Mucosa of descending colon (tissue), 3 donors: ENCODE data around the gene CLTB. TPM values are rescaled to one million over a fixed set of nuclear protein-coding genes. Genes with fewer than 3 reads are reported as not detected.

Experiments used
- ATAC-seq: fragments of 200-7000 bp; cut with Tn5 transposase; one replicate; pipeline ENCODE4 v1.9.1; 2020; ENCODE audit warnings: mild to moderate bottlenecking, moderate library complexity
- DNase-seq, 3 donors: peaks; one replicate each; pipeline ENCODE4 v3.0.0-alpha.2; 2020
- H3K36me3 ChIP-seq: fragments of 200-600 bp; one replicate; pipeline ENCODE4 v1.8.0; 2021; ENCODE audit warnings: low read depth, mild to moderate bottlenecking
- H3K4me1 ChIP-seq: fragments of 200-600 bp; one replicate; pipeline ENCODE4 v1.8.0; 2021; ENCODE audit warnings: low read depth, mild to moderate bottlenecking
- H3K4me3 ChIP-seq: fragments of 200-600 bp; one replicate; pipeline ENCODE4 v1.8.0; 2021; ENCODE audit warnings: mild to moderate bottlenecking
- H3K9me3 ChIP-seq: fragments of 200-600 bp; one replicate; pipeline ENCODE4 v1.8.0; 2021; ENCODE audit warnings: mild to moderate bottlenecking
- CTCF ChIP-seq: fragments of 200-600 bp; IDR thresholded peaks from one replicate; pipeline ENCODE4 v1.8.0; 2022; ENCODE audit warnings: antibody characterized with exemption, mild to moderate bottlenecking
- intact Hi-C, 2 donors: fragments of 100-400 bp; cut with DNase I in 1 of 2; cut with micrococcal nuclease in 1 of 2; formaldehyde crosslinking; loops; one replicate each; pipeline versions ENCODE4 v1.11.0 to v1.11.1; 2022; cut with DNase I, micrococcal nuclease
- microRNA-seq: library from miRNA; unstranded; fragments of <30 nt; microRNA quantifications from one replicate; pipeline ENCODE4, GENCODE V29; 2019
- total RNA-seq, 3 donors: library from RNA; stranded (reverse); fragmentation: NEBNext Ultra II Directional in 2 of 3; extraction: Animal tissue kit (Norgen Biotek cat#: 25700) in 2 of 3; gene quantifications; one replicate each; pipeline versions ENCODE4 v1.2.1 to v1.2.4, GENCODE V29; 2021 to 2023
- donor health status: DM: no; HTN: no; CAD: no; lungs with moderate emphysema.
- donor health status: DM: no; HTN: no; CAD: no.
- donor health status: DM: no; HTN: yes; CAD: no.

The CLTB gene
- total RNA-seq, 3 donors from 2014 or later = 144 to 234 (median 199) TPM

DNA sequence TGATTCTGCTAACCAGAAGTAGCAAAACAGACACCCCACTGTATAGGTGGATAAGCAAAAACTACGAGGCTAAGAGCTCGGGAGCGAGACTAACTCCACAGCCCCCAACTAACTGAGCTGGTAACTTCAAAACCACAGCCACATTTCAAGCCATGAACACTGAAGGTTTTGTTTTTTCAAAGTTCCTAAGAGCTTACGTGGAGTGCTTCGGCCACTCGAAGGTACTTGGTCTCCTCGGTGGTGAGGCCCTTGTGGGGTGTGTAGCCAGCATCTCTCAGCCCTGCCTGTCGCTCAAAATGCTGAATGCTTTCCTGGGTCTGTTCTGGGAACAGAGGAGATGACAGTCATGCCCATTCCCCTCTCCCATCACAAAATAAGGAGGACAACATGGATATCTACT lies 65.9 kb downstream of the CLTB start:
- no peak overlapping the region for H3K4me3 ChIP-seq
- no peaks in the 10 kb centered on the region for H3K9me3 ChIP-seq
- no peak for TF ChIP-seq CTCF
- DNase-seq (no peak), ATAC-seq (no peak)
- intact Hi-C loops = no loop called here
- H3K4me1 ChIP-seq = no peaks in the 10 kb centered on the region
- peaks cover 13% of the 10 kb centered on the region for H3K36me3 ChIP-seq

GRCh38 chr5:176342766-176343458 lies 73.4 kb downstream of the CLTB start:
- no peaks in the 10 kb centered on the region for H3K4me1 ChIP-seq
- ATAC-seq (no peak), DNase-seq (no peak)
- H3K4me3 ChIP-seq = no peak overlapping the region
- H3K9me3 ChIP-seq = no peaks in the 10 kb centered on the region
- intact Hi-C loops = no loop called here
- peaks cover 9% of the 10 kb centered on the region for H3K36me3 ChIP-seq
- TF ChIP-seq CTCF = no peak

Small RNAs within 50 kb of the gene (microRNA-seq; reads per million reads assigned to microRNA genes)
- 3.0 reads per million, percentile 14 among the genes with 10 or more reads in this experiment for gene MIR1271

Other genes with a start within 250 kb of the CLTB start
- 10 to 100 TPM; 22.5 to 26.7 (median 26.0) TPM for gene SIMC1, start 178.1 kb downstream of the CLTB start, total RNA-seq
- gene KIAA1191, start 54.8 kb downstream of the CLTB start, total RNA-seq = 100 to 1,000 TPM in 2 of 3 donors, 10 to 100 TPM in 1; 63.4 to 106 (median 104) TPM
- gene ARL10, start 51.1 kb downstream of the CLTB start, total RNA-seq = 10 to 100 TPM in 1 of 3 donors, 1 to 10 TPM in 2; 2.1 to 12.2 (median 2.3) TPM
- gene NOP16, start 27.9 kb downstream of the CLTB start, total RNA-seq = 10 to 100 TPM; 17.0 to 22.9 (median 18.4) TPM
- gene HIGD2A, start 27.8 kb downstream of the CLTB start, total RNA-seq = 100 to 1,000 TPM; 186 to 257 (median 198) TPM
- 10 to 100 TPM; 33.1 to 36.1 (median 33.4) TPM for gene FAF2, start 31.8 kb upstream of the CLTB start, total RNA-seq
- gene RNF44, start 120.9 kb upstream of the CLTB start, total RNA-seq = 10 to 100 TPM; 70.2 to 98.4 (median 77.6) TPM
- gene CDHR2, start 132.8 kb upstream of the CLTB start, total RNA-seq = 100 to 1,000 TPM in 2 of 3 donors, 10 to 100 TPM in 1; 69.0 to 184 (median 107) TPM
- gene GPRIN1, start 193.6 kb upstream of the CLTB start, total RNA-seq = 1 to 10 TPM; 1.6 to 2.4 (median 1.6) TPM
- under 1 TPM in 1 of 3 donors, not detected in 2; 0.89 TPM for gene SNCB, start 214.0 kb upstream of the CLTB start, total RNA-seq
- gene EIF4E1B, start 214.1 kb upstream of the CLTB start, total RNA-seq = not detected
- gene TSPAN17, start 230.9 kb upstream of the CLTB start, total RNA-seq = 10 to 100 TPM; 25.7 to 36.3 (median 31.9) TPM